GM18511 (cell line): ENCODE measurements around the gene MRAS.
"Not testable (repeated sequence)": the region's sequence is repeated elsewhere in the genome, so short reads cannot be mapped to it uniquely, and the experiment has no call there.

Experiments
- ATAC-seq: cut with Tn5 transposase; IDR thresholded peaks from one replicate; pipeline ENCODE4 v1.9.1; 2021; ENCODE audit warnings: mild to moderate bottlenecking, moderate library complexity; ENCODE audit not compliant: unreplicated experiment

The MRAS gene

DNA sequence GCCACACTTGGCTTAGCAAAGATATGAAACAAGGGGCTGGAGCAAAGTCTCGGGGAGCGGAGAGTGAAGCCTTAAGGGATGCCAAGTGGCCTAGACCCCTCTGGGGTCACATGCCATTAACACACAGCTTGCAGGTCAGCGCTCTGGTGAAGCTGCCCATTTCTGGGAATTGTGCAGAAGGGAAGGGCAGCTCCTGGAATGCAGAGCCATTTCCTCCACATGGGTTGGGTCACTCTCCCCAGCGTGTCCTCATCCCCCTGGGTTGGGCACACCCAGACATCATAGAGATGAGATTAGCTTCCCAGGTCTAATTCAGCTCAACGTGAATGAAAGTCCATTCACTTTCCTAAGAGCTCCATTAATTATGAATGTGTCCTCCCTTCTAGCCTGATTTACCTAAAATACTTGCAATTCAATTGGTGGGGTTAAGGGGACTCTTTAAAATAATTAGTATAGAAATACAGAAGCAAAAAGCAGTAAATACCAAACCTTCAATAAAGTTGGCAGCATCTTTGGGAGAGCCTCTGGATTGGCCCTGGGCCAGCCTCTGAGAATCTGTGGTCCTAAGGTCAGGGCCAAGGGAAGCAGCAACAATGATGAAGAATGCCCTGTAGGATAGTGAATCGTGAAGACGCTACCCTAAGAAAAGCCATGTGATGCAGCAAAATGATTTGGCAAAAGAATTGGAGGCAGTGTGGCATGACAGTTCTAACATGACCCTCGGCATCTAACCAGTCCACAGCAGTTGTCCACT is 17.8 kb downstream of the MRAS start:
- ATAC-seq = no peak

DNA sequence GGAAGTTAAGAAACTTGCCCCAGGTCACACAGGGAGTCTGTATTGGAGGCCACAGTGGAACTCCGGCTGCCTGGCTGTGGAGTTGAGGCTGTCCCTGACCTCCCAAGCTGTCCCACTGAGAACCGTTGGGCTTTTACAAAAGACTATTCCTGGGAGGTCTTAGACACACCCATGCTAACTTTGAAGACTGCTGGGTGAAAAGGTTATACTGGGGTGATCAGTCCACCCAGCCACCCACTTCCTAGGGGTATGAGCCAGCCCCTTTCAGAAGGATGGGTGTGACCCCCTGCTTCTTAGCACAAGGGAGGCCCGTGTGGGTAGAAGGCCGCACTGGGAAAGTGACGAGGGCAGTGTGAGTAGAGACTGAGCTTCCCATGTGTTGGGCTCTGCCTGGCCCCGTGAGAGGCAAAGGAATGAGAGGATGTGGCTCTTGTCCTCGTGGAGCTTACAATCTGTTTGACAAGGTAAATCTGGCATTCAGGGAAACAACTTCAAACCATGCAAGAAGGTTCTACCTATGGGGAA is 19.0 kb downstream of the MRAS start:
- no peak for ATAC-seq

- no peak for ATAC-seq
Observed at GRCh38 chr3:138367911-138368310, 19.5 kb downstream of the MRAS start.

DNA sequence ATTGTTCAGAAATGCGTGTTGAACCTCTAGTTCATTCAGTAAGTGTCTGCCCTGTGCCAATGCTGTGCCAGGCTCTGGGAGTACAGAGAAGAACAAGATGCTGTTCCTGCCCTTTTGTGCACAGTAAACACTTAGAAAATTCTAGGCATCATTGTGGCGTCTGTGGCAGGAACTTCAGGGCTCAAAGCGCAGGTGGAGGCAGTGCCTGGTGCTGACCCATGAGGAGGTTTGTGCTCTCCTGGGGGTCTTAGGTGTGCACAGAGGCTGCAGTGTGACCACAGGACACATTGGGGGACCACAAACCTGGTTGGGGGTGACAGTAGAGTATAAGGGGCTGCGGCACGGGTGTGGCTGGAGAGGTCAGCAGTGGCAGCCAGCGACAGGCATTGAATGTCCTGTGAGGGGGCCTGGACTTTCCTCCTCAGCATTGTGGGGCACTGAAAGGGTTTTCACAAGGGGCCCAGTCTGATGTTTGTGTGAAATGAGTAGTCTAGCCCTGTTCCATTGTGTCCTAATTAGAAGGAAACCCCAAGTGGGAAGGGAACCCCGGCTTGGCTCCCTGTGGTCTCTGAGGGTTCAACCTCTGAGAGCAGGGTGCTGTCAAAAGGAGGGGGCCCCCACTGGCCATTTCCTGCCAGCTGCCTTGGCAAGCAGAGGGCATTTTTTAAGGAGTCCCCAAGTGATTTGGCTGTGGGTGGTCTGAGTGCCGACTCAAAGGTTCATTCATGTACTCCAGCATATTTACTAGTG is 20.9 kb downstream of the MRAS start:
- ATAC-seq = no peak

GRCh38 chr3:138370321-138370720 is 21.9 kb downstream of the MRAS start:
- ATAC-seq = no peak

- peak; percentile 100 for ATAC-seq
Observed at GRCh38 chr3:138371070-138371965, 22.9 kb downstream of the MRAS start.

GRCh38 chr3:138373087-138373735 is 24.8 kb downstream of the MRAS start:
- no peak for ATAC-seq

GRCh38 chr3:138373736-138374094 is 25.3 kb downstream of the MRAS start:
- no peak for ATAC-seq

DNA sequence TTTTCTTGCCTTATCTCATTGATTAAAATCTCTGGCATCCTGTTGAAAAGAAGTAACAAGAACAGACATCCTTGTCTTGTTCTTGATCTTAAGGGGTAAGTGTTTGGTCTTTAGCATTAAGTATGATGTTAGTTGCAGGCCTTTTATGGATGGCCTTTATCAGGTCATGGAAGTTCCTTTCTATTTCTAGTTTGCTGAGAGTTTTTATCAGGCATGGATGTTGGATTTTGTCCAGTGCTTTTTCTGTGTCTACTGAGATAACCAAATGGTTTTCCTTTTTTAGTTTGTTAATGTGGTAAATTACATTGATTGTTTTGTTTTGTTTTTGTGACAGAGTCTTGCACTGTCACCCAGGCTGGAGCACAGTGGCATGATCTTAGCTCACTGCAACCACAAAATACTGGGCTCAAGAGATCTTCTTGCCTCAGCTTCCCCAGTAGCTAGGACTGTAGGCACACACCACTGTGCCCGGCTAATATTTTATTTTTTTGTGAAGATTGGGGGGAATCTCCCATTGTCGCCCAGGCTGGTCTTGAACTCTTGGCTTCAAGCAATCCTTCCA is 26.3 kb downstream of the MRAS start:
- no peak for ATAC-seq

DNA sequence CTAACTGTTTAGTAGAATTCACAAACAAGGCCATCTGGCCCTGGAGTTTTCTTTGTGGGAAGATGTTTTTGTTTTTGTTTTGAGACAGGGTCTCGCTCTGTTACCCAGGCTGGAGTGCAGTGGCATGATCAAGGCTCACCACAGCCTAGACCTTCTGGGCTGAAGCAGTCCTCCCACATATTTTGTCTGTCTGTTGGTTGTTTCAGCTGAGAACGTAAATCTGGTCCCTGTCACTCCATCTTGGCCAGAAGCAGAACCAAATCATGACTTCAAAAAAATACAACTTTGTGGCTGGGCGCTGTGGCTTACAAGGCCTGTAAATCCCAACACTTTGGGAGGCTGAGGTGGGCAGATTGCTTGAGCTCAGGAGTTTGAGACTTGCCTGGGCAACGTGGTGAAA is 27.1 kb downstream of the MRAS start:
- no peak for ATAC-seq

- no peak for ATAC-seq
Observed at GRCh38 chr3:138376663-138377062, 28.3 kb downstream of the MRAS start.

DNA sequence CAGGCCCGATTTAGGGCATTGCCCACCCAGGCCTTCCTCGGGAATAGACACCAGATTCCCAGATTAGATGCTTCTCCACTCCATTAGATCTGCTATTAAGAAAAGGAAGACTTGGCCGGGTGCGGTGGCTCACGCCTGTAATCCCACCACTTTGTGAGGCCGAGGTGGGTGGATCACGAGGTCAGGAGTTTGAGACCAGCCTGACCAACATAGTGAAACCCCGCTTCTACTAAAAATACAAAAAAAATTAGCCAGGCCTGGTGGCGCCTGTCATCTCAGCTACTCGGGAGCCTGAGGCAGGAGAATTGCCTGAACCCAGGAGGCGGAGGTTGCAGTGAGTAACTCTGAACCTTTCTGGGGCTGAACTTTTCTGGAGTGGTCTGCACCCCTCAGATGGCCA is 28.8 kb downstream of the MRAS start:
- not testable (repeated sequence) for ATAC-seq

GRCh38 chr3:138377804-138378203 is 29.4 kb downstream of the MRAS start:
- no peak for ATAC-seq

DNA sequence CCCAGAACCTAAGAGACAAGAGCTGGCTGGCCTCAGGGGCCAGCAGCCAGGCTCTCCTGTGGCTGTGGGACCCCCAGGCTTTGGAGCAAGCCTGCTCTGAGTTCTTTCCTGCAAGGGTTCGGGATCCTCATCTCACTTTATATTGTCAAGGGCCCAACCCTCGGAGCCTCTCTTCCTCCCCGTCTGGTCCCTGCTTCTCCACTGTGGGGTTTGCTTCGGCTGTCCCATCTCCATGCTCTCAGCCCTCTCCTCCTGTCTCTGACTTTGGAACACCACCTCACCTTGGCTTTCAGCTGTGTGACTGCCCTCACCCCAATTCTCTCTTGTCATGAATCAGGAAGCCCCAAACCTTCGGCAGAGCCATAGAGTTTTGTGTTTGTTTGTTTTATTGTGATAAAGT is 30.0 kb downstream of the MRAS start:
- ATAC-seq = no peak

GRCh38 chr3:138378990-138379389 is 30.6 kb downstream of the MRAS start:
- no peak for ATAC-seq

- no peak for ATAC-seq
Observed at GRCh38 chr3:138381413-138381901, 33.1 kb downstream of the MRAS start.

- ATAC-seq = no peak
Observed at GRCh38 chr3:138381950-138382715, 33.8 kb downstream of the MRAS start.

GRCh38 chr3:138383715-138384465 is 35.5 kb downstream of the MRAS start:
- ATAC-seq = no peak

GRCh38 chr3:138384531-138384930 is 36.2 kb downstream of the MRAS start:
- no peak for ATAC-seq
